HG03280 (cell line): Measurements from ENCODE around the gene ISLR.
"Not testable (repeated sequence)": the region's sequence is repeated elsewhere in the genome, so short reads cannot be mapped to it uniquely, and the experiment has no call there.

ENCODE experiments used
- ATAC-seq: cut with Tn5 transposase; IDR thresholded peaks from one replicate; pipeline ENCODE4 v1.9.1; 2021; ENCODE audit warnings: mild to moderate bottlenecking, moderate library complexity; ENCODE audit not compliant: unreplicated experiment

Gene ISLR

DNA sequence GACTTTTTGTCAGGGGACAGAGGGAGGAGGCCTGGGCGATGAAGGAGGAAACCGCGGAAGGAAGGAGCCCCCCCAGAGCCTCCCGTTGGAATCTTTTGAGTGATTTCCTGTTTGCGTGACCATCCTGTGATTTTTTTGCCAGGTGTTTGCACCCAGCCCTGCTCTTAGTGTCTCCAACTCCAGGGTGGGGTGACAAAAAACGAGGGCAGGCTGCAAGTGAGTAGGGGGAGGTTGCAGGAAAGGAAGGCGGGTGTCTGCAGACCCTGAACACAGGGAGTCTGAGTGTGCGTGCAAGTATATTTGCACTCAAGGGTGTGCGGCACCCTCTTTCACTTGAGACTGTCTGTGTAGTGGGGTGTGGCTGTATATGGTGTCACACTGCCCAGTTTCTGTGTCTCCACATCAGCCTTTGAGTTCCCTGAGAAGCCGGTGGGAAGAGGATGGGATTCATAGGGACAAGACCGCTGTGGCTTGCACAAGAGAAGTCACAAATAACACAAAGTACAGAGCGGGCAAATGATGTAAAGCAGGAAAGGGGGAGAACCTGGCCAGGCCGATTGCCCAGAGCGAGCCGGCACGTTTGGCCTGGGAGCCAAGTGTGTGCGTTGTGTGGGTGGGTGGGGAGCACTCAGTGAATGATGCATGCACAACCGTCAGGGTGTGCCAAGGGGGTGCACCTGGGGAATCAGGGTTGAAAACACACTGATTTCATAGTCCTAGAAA, 36.5 kb upstream of the ISLR start:
- ATAC-seq = no peak

DNA sequence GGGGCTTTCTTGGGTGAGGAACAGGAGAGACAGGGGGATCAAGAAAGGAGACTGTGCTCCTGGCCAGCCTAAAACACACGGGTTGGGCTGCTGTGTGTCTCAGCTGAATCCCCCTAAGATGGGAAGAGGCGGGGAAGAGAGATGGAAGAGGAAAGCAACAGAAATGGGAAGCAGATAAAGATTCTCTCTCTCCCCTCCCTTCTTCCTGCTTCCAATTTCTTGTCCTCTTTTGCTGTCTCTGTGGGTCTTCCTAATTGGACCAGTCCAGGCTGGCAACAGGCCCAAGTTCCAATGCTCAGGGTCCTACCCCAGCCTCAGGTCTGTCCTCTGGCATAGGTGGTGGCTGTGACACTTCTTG, 36.0 kb upstream of the ISLR start:
- no peak for ATAC-seq

DNA sequence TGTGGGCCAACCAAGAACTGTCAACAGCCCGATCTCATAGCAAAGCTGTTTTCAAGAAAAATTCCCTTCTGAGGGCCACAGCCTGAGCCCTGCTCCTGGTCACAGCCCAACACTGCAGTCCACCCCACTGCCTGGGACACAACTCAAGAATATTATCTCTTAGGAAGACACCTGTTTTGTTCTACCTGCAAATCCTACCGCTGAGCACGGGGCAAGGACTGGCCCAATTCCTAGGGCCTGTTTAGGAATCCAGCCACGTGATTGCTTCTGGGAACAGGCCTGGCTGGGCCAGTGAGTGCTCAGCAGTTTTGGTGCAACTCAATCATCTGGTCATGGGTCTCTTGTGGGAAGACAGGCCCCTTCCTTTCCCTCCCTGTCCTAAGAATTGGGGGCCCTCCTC, 34.9 kb upstream of the ISLR start:
- ATAC-seq = no peak

DNA sequence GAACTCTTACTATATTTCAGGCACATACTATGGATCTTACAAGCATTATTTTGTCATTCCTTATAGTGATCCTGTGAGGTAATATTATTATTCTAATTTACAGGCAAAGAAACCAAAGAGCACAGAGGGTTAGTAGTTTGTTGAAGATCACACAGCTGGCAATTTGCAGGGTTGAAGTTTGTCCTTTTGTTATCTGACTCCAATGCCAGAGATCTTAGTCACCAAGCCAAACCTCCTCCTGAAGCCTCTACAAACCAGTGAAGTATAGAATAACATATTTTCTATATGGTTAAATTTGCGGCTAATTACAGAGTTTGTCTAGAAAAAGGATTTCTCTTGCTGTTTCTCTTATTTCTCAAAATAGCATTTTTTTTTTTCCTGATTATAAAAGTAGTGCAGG, 31.9 kb upstream of the ISLR start:
- ATAC-seq = no peak

DNA sequence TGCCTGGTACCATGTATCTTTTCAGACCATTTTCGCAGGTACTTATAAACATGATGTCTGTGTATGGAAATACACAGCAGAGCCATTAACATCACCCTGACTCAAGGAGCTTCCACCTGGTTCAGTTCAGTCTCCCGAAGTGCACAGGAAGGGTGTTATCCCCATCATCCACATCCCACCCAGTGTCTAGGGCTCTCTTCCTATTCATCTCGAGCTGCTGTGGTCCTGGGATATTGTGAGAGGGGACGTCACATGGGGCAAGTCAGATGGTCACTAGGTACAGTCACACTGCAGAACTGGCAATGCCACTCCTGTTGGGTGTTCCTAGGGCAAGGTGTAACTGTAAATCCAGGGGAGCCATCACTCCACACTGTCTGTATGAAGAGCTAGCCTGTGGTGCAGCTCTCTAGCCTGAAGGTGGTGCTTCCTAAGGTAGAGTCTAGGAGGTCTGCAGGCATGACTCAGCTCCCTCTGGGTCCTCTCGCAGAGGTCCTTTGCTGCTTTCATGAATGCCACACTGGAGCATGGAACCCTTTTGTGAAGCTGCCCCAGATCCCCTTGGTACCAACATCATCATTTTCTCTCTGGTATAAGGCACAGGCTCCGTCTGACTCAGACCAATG, 29.2 kb upstream of the ISLR start:
- no peak for ATAC-seq

DNA sequence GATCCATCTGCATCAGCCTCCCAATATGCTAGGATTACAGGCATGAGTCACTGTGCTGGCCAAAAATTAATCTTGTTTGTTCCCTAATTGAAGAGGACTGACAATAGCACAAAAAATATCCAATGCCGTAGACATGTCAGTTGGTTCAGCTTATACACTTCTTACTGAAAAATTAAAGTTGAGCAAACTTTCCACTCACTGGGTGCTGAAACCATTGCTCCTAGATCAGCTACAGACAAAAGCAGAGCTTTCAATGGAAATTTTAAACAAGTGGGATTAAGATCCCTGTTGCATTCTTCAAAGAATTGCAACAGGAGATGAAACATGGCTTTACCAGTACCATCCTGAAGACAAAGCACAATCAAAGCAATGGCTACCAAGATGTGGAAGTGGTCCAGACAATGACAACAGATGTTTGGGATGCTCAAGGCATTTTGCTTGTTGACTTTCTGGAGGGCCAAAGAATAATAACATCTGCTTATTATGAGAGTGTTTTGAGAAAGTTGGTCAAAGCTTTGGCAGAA, 27.2 kb upstream of the ISLR start:
- ATAC-seq = no peak

DNA sequence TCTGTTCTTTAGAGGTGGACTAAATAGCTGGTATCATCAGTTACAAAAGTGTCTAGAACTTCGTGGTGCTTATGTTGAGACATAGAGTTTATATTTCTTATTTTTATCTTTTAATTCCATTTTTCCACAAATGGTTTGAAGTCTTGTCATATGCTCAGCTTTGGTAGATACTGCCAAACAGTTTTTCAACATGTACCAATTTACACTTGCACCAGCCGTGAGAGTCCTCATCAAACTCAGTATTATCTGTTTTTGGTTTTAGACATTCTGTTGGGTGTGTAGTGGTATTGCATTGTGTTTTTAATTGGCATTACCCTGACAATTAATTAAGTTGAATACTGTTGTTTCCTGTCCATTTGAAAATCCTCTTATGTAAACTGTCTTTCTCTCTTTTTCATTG, 26.5 kb upstream of the ISLR start:
- ATAC-seq = no peak

DNA sequence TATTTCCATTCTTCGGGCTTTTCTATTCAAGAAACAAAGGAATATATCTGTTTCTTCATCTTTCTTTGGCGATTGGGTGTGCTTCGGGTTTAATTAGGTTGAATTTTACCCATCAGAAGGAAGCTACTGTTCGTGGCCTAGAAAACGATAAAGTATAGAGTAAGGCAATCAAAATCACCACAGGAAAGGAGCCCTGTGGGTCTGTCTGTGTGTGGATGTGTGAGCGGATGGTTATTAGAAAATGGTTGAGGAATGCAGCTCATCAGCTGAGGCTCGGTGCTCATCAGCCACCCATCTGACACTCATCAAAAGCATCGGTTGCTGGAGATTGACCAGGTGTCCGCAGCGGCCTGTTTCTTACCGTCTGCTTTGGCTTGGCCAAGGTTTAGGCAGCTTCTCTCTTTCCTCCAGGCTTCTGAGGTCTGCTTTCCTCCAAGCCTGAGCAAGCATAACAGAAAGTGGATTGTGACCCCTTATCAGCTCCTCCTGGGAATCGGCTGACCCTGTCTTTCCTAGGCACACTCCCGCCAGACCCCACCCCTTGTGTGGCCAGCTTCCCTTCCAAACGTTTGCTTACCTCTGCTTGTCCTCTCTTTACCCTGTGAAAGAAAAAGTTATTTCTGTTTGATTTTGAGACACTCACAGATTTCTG, 17.6 kb upstream of the ISLR start:
- ATAC-seq = no peak

DNA sequence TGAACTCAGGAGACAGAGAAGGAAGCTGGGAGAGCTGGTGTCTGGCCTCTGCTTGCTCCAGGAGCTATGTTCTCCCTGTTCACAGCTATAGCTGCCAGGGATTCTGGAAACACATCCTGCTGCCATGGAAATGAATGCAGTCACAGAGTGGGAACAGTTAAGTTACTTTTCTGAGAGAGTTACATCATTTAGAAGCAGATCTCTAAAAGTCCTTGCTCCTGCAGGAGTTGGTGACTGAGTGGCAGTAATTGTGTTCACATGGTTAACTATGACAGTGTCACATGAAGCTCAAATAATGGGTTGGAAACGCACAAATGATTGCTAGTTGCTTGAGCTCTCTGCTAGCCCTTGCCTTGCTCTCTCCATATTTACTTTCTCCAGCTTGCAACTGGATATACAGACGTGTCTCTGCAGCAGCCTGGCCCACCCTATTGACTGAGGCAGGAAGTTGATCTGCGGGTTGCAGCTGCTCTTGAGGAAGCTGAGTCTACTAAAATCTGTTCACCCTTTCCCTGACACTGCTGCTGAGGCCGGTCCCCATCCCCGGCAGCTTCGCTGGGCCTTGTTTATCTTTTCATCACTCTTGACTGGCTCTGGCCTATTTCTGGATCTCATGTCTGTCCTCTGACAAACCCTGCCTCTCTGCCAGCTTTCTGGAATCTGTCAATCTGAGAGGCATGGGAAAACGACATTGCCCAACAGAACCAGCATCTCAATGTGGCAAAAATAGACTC, 16.7 kb upstream of the ISLR start:
- ATAC-seq = no peak

DNA sequence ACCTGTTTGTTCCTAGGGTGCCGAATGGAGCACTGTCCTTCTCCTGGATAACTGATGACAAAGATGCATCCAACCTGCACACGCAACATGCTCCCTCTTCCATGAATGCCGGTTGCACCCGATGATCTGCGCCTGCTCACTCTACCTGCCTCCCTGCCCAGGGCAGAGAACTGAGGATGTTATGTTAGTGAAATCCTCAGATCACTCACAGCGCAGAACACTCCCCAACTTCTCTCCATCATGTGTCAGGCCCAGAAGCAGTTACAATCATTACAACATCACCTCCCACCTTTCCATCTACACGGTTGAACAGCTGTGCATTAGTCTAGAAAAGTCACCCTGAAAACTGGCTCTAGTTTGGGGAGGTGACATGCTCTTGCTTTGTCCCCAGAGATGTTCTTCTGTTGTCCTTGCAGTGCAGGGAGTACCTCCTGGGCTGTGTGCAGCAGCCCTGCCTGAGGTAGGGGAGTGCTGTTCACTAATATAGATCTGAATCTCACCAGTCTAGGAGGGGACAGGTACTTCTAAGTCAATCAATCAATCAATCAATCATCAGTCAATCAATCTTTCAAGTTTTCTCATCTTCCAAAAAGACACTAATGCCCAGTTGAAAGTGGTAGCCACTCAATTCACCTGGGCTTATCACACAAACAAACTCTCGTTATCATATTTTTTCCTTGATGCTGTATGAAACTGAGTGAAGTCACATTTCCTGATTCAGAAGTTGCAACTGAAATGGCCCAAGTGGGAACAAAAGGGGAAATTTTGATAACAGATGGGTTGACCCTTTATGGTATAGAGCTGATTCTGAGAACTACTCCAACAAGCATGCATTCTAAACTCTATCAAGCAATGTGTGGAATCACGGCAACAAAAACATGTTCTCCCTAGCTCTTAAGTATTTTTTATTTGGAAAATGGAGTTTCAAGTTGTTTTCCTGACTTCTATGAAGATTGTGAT, 15.4 kb upstream of the ISLR start:
- no peak for ATAC-seq

DNA sequence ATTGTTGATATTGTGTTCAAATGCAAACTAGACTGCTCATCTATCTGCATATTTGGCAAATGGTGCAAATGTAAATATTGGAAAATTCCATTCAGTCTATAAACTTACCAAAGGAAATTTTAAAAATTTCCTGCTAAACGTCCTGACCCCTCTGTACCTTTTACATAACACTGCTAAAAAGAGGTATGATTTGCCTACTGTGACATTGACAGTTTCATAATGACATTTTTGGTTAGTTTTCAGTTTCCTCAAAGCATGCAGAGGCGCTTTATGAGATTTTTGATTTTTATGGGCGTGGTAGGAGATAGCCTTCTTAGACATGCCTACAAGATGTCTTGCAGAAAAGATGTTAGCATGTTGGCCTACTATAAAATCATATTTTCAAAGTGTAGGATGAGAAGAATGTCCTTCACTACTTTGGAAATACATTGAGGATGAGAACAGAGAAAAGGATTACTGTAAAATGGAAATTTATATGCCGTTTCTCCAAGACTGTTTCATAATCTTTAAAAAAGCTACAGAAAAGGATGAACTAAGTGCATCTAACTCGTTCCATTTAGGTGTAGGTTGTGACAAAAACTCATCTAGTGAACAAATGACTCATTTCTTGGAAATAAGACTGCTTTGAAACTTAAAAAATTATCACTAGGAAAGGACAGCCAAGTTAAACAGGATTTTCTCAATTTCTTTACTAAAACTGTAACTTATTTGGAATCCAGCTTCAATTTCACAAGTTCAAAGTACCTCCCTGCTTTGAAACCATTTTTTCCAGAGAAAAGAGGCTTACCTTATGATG, 14.5 kb upstream of the ISLR start:
- ATAC-seq = peak; percentile 80

DNA sequence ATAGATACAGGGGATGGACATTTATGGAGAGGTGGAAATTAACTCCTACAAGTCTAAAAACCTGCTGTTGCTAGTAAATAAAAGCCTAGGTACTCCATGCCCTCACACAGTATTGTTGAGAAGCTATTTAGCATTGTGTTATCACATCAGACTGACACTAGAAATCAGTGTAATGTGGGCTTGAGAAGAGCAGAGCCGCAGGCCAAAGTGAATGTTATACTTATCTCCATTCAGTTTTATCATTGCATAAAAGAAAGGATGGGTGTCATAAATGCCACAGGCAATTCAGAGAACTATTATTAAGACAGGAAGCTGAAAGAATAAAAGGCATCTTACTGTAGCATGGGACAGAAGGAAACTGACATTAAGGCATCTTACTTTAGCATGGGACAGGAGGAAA, 13.7 kb upstream of the ISLR start:
- ATAC-seq = no peak

DNA sequence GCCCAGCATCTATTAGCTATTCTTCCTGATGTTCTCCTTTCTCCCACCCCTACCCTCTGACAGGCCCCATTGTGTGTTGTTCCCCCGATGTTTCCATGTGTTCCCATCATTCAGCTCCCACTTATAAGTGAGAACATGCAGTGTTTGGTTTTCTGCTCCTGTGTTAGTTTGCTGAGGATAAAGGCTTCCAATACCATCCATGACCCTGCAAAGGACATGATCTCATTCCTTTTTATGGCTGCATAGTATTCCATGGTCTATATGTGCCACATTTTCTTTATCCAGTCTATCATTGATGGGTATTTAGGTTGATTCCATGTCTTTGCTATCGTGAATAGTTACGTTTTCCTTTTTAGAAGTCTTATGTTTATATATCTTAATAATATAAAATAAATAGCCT, 13.1 kb upstream of the ISLR start:
- ATAC-seq = not testable (repeated sequence)

DNA sequence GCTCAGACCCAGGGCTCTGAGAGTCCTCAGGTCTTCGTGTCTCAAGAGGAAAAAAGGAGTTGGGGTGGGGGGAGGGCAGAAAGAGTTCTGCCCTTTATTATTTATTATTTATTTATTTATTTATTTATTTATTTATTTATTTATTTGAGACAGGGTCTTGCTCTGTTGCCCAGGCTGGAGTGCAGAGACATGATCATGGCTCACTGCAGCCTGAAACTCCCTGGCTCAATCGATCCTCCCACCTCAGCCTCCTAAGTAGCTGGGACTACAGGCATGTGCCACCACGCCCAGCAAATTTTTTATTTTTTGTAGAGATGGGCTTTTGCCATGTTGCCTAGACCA, 11.3 kb upstream of the ISLR start:
- not testable (repeated sequence) for ATAC-seq

DNA sequence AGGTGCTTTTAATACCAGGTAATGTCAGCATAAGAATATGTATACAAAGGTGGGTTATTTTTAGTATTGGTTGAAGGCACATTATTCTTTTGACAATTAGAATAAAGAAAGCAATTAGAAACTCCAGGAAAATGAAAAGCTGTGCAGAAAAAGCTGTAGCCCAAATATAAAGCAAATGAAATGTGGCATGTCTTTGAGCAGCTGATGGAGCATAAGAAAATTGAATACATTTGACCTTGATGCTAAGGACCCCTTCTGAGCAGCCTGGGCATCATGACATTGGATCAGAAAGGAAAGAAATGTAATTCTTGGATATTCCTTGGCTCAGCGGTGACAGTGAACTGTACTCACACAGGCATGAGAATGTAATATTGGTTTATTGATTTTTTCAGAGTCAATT, 8.0 kb upstream of the ISLR start:
- ATAC-seq = no peak

DNA sequence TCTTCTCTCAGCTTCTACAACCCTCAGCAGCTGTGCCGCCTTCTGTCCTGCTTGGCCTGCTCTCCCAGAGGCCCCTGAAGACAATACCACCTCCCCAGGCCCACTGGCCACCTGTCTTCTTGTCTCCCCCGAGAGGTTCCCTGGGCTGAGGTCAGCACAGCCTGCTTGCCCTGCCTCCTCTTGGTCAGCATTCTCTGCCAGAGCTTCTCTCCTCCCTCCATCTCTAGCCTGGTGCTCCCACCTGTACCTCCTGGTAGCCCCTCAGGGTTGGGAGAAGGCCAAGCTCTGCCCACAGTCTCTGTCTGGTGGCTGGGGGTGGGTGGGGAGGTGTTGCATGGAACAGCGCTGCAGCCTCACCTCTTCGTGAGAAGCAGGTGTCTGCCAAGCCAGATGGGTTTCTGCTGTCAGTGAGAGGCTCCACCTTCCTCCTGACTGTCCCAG, 5.6 kb upstream of the ISLR start:
- no peak for ATAC-seq

DNA sequence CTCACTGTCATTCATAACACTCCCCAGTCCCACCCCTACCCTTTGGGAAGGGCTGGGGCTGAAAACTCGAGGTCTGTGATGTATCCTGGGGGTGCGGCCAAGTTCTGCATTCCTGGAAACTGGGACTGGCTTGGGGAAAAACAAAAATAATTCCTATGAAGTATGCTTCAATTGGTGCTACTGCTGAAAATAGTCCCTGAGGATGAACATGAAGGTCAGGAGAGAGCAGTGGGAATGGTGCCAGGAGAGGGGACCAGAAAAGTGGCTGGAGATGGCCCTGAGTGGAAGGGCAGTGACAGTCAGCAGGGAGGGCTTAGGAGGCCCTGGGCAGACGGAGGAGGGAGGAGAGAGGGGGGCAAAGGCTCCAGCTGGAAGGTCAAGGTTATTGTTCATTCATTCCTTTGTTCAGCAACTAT, 4.8 kb upstream of the ISLR start:
- ATAC-seq = no peak

DNA sequence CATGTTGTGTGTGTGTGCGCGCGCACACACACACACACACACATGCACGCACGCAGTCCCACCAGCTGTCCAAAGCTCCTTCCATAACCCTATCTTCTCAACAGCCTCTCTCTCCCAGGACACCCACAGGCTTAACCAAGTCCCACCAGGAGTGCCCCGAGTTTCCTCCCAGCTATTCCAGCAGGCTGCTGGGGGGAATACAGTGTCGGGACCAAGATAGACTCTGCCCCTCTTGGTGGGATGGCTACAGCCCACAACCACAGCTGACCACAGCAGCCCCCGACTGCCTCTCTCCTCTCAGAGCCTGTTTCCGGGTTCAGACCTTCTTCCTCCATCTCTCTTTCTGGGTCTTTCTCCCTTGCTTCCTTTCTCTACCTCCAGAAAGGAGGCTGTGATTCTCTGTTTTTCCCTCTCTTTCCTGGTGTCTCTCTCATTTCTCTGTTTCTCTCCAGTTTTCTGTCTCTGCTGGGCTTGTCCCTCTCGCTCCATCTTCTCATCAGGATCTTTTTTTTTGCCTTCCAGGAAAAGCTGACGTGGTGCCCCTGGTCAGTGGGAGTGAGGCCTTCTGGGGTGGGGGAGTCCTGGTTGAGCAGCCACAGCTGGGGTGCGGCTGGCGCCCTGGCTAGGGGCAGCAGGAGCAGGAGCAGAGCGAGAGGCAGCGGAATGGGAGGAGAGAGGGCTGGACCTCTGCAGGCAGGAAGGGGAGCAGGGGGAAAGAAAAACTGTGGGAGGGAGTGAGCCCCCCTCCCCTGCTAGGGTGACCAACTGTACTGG, 3.3 kb upstream of the ISLR start:
- ATAC-seq = no peak
